COLO668 (cell line): Measurements from ENCODE around the gene SLAMF9.
A peak's percentile ranks its signal among the peaks of the same experiment; 100 is the strongest.

Source experiments
- DNase-seq: peaks from one replicate; lab custom pipeline; 2025; ENCODE audit not compliant: unreplicated experiment; lab: John Stamatoyannopoulos, UW

The SLAMF9 gene

DNA sequence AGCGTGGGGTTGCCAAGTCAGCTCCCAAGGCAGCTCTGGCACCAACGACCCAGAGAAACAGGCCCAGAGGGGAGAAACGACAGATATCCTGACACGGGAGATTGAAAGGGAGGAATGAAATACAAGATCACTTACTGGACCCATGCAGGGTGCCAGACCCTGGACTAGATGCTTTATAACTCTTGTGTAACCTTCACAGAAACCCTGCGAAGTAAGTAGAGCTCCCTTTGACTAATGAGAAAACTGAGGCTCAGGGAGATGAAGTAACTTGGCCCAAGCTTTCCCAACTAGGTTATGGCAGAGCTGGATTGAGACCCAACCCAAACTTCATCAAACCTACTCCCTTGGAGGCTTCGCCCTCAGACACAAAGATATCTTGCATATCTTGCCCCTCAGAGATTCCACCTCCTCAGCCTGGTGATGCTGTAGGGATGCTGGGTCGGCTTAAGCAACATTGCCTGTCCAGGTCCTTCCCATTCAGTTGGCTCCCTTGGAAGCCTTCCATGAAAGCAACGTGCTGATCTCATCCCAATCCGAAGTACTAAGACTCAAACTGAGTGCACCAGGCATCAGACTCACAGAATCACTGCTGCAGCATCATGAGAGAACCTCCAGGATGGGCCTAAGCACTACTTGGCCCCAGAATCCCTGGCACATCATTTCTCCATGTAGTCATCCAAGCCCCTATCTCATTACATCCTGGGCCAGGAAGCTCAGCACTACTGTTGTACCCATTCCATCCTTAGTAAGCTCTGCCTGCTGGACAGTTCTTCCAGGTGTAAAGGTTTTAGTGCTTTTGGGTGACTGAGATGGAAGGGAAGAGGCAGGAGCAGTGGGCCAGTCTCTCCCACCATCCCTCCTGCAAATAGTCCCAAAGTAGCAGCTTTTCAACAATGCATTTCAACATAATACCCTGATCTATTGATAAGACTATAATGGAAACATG lies 7.5 kb downstream of the SLAMF9 start:
- no peak for DNase-seq

DNA sequence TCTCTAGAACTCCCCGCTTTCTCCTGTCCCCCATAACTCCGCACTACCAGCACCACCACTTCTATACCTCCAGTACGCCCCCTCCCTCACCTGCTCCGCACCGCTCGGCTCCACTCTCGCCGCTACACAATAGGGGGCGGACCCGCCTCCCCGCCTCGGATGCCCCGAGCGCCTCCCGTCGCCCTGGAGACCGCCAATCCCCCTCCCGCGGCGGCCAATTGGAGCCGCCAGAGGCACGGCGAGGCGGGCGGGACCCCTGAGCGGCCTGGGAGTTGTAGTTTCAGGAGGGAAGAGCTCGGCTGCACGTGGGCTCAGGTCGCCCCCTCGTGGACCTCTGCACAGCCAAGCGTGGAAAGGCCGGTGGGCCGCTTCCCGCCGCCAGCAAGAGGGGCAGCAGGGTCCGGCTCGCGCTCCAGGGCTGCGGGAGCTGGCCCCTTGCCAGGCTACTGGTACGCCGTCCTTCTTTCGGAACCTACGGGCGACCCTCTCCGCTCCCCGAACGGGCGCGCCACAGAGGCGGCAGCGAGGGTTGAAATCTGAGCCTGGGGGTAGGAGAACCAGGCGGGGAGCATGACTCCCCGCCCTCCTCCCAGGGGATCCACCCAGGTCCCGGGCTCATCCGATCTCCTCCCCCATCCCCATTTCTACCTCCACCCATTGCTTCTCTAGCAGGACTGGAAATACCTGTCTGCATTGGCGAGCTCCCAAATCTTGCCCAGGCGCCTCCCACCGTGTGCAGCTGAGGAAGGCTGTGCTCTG lies 8.4 kb downstream of the SLAMF9 start, which contains the start of gene IGSF9:
Gene IGSF9 (minus strand): TSS at position 131 of the 759 bp plus-strand sequence. CDS start 2,159 bp downstream, outside the sequence.
- DNase-seq, result peak; percentile 89

DNA sequence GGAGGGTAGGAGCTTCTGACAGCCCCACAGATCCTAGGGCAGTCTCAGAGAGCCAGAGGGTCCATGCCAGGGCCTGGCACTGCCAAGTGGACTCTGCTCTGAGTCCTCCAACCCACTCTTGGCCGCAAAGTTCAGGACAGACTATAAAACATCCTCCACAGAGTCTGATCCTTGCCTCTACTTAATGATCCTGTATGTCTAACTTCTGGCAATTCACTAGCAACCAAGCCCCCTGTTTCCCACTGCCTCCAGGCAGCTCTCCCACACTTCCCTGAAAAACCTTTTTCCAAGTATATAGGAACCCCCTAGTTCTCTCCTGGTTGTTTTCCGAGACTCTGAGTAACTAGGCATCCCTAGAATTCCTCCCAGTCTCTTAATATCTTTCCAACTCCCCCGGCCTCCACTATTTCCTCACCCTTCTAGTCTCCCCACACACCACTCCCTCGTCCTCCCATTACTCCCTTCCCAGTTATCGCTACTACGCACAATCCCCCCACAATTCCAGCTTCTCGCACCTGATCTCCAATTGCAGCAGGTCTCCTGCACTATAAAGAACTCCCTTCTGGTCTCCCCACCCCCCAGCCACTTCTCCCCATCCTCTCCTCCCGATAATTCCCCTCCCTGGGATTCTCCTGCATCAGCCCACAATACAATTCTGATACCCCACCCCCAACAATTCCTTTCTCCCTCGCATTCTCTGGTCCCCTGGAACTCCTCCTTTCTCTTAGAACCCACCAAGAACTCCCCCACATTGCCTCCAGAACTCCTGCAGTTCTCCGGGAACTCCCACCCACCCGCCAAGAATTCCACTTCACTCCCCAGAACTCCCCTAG lies 9.2 kb downstream of the SLAMF9 start:
- DNase-seq, result no peak

DNA sequence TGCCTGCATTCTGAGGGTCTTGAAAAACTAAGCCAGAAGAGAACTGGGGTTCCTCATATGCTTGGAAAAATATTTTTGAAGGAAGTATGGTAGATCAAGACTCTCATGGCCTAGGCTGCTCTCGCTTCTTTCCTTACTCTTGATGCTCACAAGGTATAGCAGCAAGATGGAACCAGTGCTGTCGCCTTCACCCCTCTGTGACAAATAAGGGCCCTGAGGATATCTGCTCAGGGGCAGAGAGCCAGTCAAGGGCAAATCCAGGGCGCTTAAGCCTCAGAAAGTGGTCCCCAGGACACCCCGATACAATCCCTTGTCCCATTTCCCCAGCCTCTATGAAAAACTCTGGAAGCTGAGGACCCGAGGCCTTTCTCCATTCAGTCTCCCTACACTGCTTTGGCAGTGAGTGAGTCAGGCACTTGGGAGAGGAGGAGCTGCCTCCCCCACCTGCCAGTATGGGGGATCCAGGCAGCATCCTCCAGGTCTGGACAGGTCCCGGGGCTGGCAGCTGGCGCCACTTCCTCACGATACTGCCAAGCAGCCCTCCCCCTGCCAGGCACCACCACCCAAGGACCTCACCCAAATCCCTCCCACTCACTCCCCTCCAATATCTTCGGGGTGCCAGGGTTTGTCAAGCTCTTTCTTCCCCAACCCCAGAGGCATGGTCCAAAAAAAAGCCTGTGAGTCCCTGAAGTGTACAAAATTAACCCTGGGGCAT lies 10.0 kb downstream of the SLAMF9 start:
- peak; percentile 12 for DNase-seq

DNA sequence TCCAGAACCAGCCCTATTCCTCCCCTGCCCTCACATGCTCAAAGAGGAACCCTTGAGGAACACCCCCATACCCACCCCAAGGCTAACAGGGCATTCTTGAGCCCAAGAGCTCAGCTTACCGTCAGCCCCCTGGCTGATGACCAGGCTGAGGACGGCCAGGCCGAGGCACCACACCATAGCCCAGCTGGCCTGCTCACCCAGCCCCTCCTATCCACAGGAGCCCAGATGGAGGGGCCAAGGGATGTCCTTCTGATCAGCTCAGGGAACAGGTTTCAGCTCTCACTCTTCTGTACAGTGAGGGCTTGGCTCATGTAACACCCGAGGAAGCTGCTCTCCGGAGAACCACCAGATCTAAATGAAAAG lies 10.8 kb downstream of the SLAMF9 start:
- no peak for DNase-seq

DNA sequence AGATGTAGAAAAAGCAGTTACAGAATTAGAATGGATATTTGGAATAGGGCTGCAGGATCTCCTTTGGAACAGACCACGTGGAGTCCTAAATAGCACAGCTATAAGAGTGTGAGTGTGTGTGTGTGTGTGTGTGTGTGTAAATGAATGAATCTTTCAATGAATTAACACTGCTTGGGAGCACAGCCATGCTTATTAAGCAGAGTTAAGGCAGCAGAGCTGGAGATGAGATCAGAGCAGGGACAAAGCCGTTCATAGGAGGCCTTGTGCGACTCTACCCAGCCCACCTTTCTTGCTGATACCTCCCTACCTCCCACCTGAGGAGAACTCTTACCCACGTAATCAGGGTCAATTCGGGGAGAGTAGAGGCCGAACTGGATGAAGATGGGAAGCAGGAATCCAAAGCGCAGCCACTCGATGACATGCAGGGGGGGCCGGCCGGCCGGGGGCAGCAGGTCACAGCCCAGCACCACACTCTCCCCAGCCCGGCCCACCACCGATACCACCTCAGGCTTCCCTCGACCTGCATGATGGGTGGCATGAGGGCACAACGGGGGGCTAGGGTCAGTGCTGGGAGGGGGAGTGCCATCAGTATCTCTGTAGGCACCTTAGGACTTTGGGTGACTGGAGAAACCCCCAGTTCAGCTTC lies 11.3 kb downstream of the SLAMF9 start:
- no peak for DNase-seq

GRCh38 chr1:159941591-159942560 lies 12.2 kb downstream of the SLAMF9 start:
- no peak for DNase-seq

DNA sequence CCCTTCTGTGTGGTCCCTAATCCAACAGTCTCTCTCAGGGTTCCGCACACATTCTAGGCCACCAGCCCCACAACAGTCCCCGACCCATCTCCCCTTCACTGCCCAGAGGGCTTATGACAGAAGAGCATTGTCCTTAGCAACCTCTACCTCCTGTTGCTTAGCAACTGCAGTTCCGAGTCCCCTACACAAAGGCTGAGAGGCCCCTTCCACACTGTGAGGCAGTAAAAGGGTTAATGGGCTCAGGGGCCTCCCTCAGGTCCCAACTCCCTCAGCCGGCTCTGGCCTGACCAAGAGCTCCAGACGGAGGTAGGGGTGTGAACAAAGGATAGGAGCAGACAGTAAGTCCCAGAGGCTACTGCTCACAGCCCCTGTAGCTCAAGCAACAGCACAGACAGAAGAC lies 12.9 kb downstream of the SLAMF9 start:
- no peak for DNase-seq

DNA sequence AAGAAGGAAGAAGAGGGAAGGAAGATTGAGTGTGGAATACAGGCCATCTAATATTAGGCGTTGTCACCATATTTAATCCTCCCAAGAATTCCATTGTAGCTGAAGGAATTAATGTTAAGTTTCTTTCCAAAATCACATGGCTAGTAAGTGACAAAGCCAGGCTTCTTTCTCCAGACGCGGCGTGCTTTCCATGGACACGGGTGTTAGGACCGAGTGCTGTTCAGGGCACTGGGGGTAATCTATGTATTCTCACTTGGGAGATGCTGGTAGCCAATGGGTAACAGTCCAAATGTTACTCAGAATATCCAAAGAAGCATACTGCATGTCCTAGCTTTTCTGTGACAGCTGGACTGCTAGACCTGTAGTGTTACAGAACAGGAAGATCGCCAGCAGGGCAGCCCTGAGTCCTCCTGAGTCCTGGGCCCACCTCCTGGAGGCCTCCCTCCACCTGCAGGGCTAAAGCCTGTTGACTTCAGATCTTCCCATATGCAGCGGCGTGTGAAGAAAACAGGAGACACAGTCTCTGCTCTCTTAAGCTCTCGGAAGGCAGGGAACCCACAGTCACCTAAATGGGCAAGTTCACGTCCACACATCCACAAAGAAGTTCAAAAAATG lies 13.9 kb downstream of the SLAMF9 start:
- DNase-seq, result no peak

- no peak for DNase-seq
Measured at GRCh38 chr1:159939678-159940002, 14.4 kb downstream of the SLAMF9 start.

DNA sequence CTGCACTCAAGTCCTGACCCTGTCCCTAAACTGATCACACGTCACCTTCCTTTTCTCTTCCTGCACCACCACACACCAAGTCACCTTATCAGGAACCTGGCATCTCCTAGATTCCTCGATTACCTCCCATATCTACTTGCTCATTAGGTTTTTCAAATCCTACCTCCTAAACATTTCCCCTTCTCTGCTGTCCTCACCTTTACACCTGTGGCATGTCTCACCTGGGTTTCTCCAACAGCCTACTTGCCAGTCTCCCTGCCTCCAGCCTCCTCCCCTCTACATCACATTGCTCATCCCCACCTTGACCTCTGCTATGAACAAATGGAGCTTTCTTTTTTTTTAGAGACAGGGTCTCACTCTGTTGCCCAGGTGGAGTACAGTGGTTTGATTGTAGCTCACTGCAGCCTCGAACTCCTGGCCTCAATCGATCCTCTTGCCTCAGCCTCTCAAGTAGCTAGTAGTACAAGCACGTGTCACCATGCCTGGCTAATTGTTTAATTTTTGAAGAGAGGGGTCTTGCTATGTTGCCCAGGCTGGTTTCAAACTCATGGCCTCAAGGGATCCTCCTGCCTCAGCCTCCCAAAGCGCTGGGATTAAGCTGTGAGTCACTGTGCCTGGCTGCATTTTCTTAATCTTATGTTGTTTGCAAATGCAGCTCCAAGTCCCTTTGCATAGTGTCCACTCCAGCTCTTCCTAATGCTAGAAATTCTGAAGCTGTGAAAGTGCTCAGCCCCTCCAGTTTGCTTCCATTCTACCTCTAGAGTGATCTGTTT lies 14.9 kb downstream of the SLAMF9 start:
- no peak for DNase-seq

DNA sequence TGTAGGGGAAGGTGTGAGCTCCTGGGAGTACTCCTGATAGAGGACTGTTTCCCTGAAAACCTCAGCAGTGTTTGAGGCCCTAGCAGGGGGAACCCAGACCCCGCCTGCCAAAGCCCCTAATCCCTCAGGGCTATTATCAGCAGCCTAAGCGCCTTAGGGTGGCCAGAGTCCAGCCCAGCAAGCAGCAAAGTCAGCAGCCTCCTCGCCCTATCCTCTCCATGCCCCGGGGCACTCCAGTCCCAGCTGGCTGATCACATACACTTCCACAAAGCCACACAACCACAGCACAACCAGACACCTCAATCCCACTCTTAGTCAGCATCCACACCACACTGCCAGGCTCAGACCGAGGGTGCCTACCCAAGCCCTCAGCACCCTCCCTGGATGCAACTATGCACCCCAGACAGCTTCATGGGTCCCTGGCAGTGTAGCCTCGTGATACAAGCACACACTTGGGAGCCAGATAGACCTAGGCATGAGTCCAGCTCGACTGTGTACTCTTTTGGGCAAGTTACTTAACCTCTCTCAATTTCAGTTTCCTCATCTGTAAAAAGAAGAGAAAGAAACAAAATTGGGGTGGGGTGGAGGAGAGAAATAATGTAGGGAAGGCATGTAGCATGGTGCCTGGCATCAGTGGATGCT lies 15.7 kb downstream of the SLAMF9 start:
- DNase-seq, result peak; percentile 14

DNA sequence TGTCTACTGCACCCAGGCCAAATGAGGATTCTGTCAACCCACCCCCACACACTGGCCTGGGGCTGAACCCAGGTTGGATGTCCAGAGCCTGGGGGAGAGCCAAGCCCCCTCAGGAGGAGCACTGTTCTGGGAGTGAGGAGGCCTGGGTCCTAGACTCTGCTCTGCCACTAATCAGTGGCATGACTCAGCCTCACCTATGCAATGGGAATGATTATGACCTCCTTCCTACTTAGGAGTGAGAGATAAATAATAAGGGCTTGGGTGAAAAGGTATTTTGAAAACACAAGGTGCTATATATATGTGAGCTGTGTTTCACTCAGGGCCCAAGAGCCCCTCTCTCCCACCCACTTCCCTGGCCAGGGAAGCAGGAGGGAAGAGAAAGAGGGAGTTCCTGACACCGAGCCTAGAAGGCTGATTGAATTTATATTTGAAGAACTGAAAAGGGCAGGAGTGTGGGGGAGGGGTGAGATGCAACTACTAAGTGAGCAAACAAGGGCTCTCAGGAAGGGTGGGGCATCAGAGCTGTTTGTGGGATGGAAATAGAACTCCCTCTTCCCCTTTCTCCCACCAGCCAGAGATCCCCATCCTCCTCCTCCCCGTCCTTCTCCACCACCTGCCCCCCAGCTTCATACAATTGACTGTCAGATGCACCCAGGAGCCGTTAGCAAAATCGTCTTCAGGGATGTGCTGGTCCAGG lies 16.8 kb downstream of the SLAMF9 start:
- DNase-seq, result peak; percentile 41

DNA sequence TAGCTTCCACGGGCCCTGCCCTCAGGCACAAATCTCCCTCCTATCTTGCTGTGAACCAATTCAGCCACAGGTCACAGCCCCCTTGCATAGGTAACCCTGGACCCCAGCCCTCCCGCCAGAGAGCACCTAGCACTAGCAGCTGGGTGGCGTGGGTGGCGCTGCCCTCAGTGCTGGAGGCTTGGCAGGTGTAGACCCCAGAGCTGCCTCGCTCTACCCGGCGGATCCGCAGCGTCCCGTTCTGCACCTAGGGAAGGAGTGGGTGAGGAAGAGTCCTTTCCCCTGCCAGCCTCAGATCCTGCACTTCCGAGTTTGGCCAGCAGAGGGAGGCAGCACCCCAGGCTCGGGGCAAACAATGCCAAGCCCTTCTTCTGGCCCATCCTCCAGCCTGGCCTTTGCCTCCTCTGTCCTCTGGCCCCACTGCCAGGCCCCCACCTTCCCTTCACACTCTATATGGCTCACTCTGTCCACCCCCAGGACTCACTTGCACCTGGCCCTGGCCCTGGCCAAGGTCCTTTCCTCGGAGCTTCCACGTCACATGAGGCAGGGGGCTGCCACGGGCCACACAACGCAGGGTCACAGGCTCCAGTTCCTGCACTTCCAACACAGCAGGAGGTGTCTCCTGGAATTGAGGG lies 17.6 kb downstream of the SLAMF9 start:
- DNase-seq, result peak; percentile 73

GRCh38 chr1:159935719-159936272 lies 18.2 kb downstream of the SLAMF9 start:
- no peak for DNase-seq

- no peak for DNase-seq
Measured at GRCh38 chr1:159935305-159935704, 18.7 kb downstream of the SLAMF9 start.
